Measurements from ENCODE around the gene SEMA4A.
"Not testable (repeated sequence)": the region's sequence is repeated elsewhere in the genome, so short reads cannot be mapped to it uniquely, and the experiment has no call there.

SEMA4A gene

GRCh38 chr1:156115514-156116374 lies 37.6 kb upstream of the SEMA4A start:
- Mint-ChIP-seq H3K4me1 (peaks cover 37% of the 10 kb centered on the region), H3K27me3 (peaks cover 3% of the 10 kb centered on the region), H3K4me3 (peak overlapping the region; percentile 95), H3K9me3 (no peaks in the 10 kb centered on the region), H3K36me3 (peaks cover 3% of the 10 kb centered on the region), H3K27ac (peak overlapping the region; percentile 59)

- not testable (repeated sequence) for H3K27ac Mint-ChIP-seq, H3K27me3 Mint-ChIP-seq, H3K36me3 Mint-ChIP-seq, H3K9me3 Mint-ChIP-seq
- H3K4me3 Mint-ChIP-seq = peak overlapping the region; percentile 95
- peaks cover 37% of the 10 kb centered on the region for H3K4me1 Mint-ChIP-seq
Observed at GRCh38 chr1:156116731-156117130, 36.7 kb upstream of the SEMA4A start.

- H3K27me3 Mint-ChIP-seq = peaks cover 3% of the 10 kb centered on the region
Observed at GRCh38 chr1:156117414-156118176, 35.8 kb upstream of the SEMA4A start.

GRCh38 chr1:156118177-156118868 lies 35.1 kb upstream of the SEMA4A start:
- Mint-ChIP-seq H3K9me3 (no peaks in the 10 kb centered on the region), H3K27me3 (peaks cover 3% of the 10 kb centered on the region), H3K4me3 (no peak overlapping the region), H3K27ac (no peak overlapping the region), H3K4me1 (peaks cover 36% of the 10 kb centered on the region), H3K36me3 (peaks cover 3% of the 10 kb centered on the region)

More at GRCh38 chr1:156117414-156118176, 35.8 kb upstream of the SEMA4A start:
- H3K4me1 Mint-ChIP-seq = peaks cover 37% of the 10 kb centered on the region
- peak overlapping the region; percentile 4 for H3K4me3 Mint-ChIP-seq
- no peak overlapping the region for H3K27ac Mint-ChIP-seq
- peaks cover 3% of the 10 kb centered on the region for H3K36me3 Mint-ChIP-seq
- H3K9me3 Mint-ChIP-seq = no peaks in the 10 kb centered on the region

- Mint-ChIP-seq H3K27ac (no peak overlapping the region), H3K27me3 (peaks cover 3% of the 10 kb centered on the region), H3K4me3 (no peak overlapping the region), H3K9me3 (no peaks in the 10 kb centered on the region), H3K4me1 (peaks cover 41% of the 10 kb centered on the region), H3K36me3 (peaks cover 3% of the 10 kb centered on the region)
Observed at GRCh38 chr1:156119503-156120209, 33.7 kb upstream of the SEMA4A start.

GRCh38 chr1:156120318-156120717 lies 33.1 kb upstream of the SEMA4A start:
- no peaks in the 10 kb centered on the region for H3K9me3 Mint-ChIP-seq
- H3K27me3 Mint-ChIP-seq = peaks cover 3% of the 10 kb centered on the region
- H3K36me3 Mint-ChIP-seq = no peaks in the 10 kb centered on the region
- no peak overlapping the region for H3K4me3 Mint-ChIP-seq
- no peak overlapping the region for H3K27ac Mint-ChIP-seq
- peaks cover 42% of the 10 kb centered on the region for H3K4me1 Mint-ChIP-seq

- H3K27ac Mint-ChIP-seq, H3K27me3 Mint-ChIP-seq: not testable (repeated sequence)
- H3K4me1 Mint-ChIP-seq = peaks cover 40% of the 10 kb centered on the region
Observed at GRCh38 chr1:156121005-156121404, 32.4 kb upstream of the SEMA4A start.

GRCh38 chr1:156121457-156121856 lies 31.9 kb upstream of the SEMA4A start:
- H3K9me3 Mint-ChIP-seq = no peaks in the 10 kb centered on the region
- H3K27me3 Mint-ChIP-seq = peaks cover under 1% of the 10 kb centered on the region
- H3K36me3 Mint-ChIP-seq = no peaks in the 10 kb centered on the region
- H3K27ac Mint-ChIP-seq = no peak overlapping the region
- no peak overlapping the region for H3K4me3 Mint-ChIP-seq
- peaks cover 40% of the 10 kb centered on the region for H3K4me1 Mint-ChIP-seq

More at GRCh38 chr1:156121005-156121404, 32.4 kb upstream of the SEMA4A start:
- not testable (repeated sequence) for H3K9me3 Mint-ChIP-seq, H3K36me3 Mint-ChIP-seq, H3K4me3 Mint-ChIP-seq

GRCh38 chr1:156122086-156122485 lies 31.3 kb upstream of the SEMA4A start:
- peaks cover 44% of the 10 kb centered on the region for H3K4me1 Mint-ChIP-seq
- no peaks in the 10 kb centered on the region for H3K27me3 Mint-ChIP-seq
- H3K27ac Mint-ChIP-seq = no peak overlapping the region
- H3K4me3 Mint-ChIP-seq = no peak overlapping the region
- H3K36me3 Mint-ChIP-seq = no peaks in the 10 kb centered on the region
- no peaks in the 10 kb centered on the region for H3K9me3 Mint-ChIP-seq

GRCh38 chr1:156122519-156123355 lies 30.6 kb upstream of the SEMA4A start:
- Mint-ChIP-seq H3K4me1 (peaks cover 50% of the 10 kb centered on the region), H3K4me3 (no peak overlapping the region), H3K27ac (no peak overlapping the region), H3K9me3 (no peaks in the 10 kb centered on the region), H3K27me3 (no peaks in the 10 kb centered on the region), H3K36me3 (no peaks in the 10 kb centered on the region)

- Mint-ChIP-seq H3K36me3 (no peaks in the 10 kb centered on the region), H3K27me3 (no peaks in the 10 kb centered on the region), H3K27ac (no peak overlapping the region), H3K4me3 (no peak overlapping the region), H3K4me1 (peaks cover 59% of the 10 kb centered on the region), H3K9me3 (no peaks in the 10 kb centered on the region)
Observed at GRCh38 chr1:156123356-156124196, 29.8 kb upstream of the SEMA4A start.

GRCh38 chr1:156124557-156125483 lies 28.6 kb upstream of the SEMA4A start:
- Mint-ChIP-seq H3K36me3 (no peaks in the 10 kb centered on the region), H3K27ac (no peak overlapping the region), H3K27me3 (no peaks in the 10 kb centered on the region), H3K9me3 (no peaks in the 10 kb centered on the region), H3K4me1 (peaks cover 68% of the 10 kb centered on the region), H3K4me3 (peak overlapping the region; percentile 45)

- not testable (repeated sequence) for H3K36me3 Mint-ChIP-seq, H3K9me3 Mint-ChIP-seq, H3K4me3 Mint-ChIP-seq, H3K27ac Mint-ChIP-seq, H3K27me3 Mint-ChIP-seq
- H3K4me1 Mint-ChIP-seq = peaks cover 68% of the 10 kb centered on the region
Observed at GRCh38 chr1:156125544-156125943, 27.8 kb upstream of the SEMA4A start.

All from activated naive CD4-positive, alpha-beta T cell treated with anti-CD3 and anti-CD28 coated beads, Interleukin-2, amount 50 U/mL, for 24 hours (primary cell).